ENCODE measurements around the gene CAP1. TPM values are rescaled to one million over a fixed set of nuclear protein-coding genes. Genes with fewer than 3 reads are reported as not detected.

Gene CAP1
- total and polyA plus RNA-seq, 9 of the 15 experiments (the other 6 are each of a cell fraction or from before 2014, with no cell fraction given) = 230 to 658 (median 281) TPM

- TF ChIP-seq ZNF395 (CRISPR knock-in tag; IDR thresholded peaks at IDR 0.05) = peak; percentile 93
- peak in 1 of 2 experiments; percentile 83; a peak in 2 of 4 replicates for TF ChIP-seq TEAD1 (CRISPR knock-in tag; IDR thresholded peaks at IDR 0.05)
- TF ChIP-seq ZNF639 (CRISPR knock-in tag; conservative IDR thresholded peaks at IDR 0.05 in 1 of 2, IDR thresholded peaks at IDR 0.05 in 1 of 2) = peak in 1 of 2 experiments; percentile 89; a peak in 2 of 4 replicates
- TF ChIP-seq ZNF79 (CRISPR knock-in tag; IDR thresholded peaks at IDR 0.05; ENCODE audit: low read depth) = peak; percentile 92
- TF ChIP-seq ATF1 (CRISPR knock-in tag; IDR thresholded peaks at IDR 0.05) = no peak
- TF ChIP-seq ATF1 (tag; IDR thresholded peaks at IDR 0.05) = 0 out of 2 replicates have a peak, but pooled peaks have one; percentile 2
- TF ChIP-seq ZNF449 (CRISPR knock-in tag; IDR thresholded peaks at IDR 0.05) = peak; percentile 88
- no peak for TF ChIP-seq NFYB (IDR thresholded peaks at IDR 0.05; ENCODE audit: extremely low read depth, insufficient read length)
- TF ChIP-seq ZNF507 (tag; conservative IDR thresholded peaks at IDR 0.05) = no peak
- peak; percentile 84; the same call in 1 of the 2 replicates for TF ChIP-seq ZNF766 (CRISPR knock-in tag; conservative IDR thresholded peaks at IDR 0.05)
- TF ChIP-seq SMAD4 (CRISPR knock-in tag; conservative IDR thresholded peaks at IDR 0.05) = peak; percentile 95
- TF ChIP-seq MTF1 (CRISPR knock-in tag; IDR thresholded peaks at IDR 0.05; ENCODE audit: borderline replicate concordance) = 0 out of 2 replicates have a peak, but pooled peaks have one; percentile 29
- no peak for TF ChIP-seq CTBP1 (IDR thresholded peaks at IDR 0.05; ENCODE audit: borderline replicate concordance)
- no peak for TF ChIP-seq E2F5 (CRISPR knock-in tag; IDR thresholded peaks at IDR 0.05)
- TF ChIP-seq ZBTB49 (CRISPR knock-in tag; IDR thresholded peaks at IDR 0.05; ENCODE audit: borderline replicate concordance) = peak; percentile 24; the same call in 1 of the 2 replicates
- no peak for TF ChIP-seq CGGBP1 (CRISPR knock-in tag; IDR thresholded peaks at IDR 0.05)
These were observed 19.6 kb downstream of the CAP1 start (continued) for GRCh38 chr1:40059960-40060750.
